Mucosa of descending colon (tissue), 3 donors: ENCODE data around the gene SUN2. TPM values are rescaled to one million over a fixed set of nuclear protein-coding genes. Genes with fewer than 3 reads are reported as not detected.

Experiments
- ATAC-seq: fragments of 200-7000 bp; cut with Tn5 transposase; one replicate; pipeline ENCODE4 v1.9.1; 2020; ENCODE audit warnings: mild to moderate bottlenecking, moderate library complexity
- DNase-seq, 3 donors: peaks; one replicate each; pipeline ENCODE4 v3.0.0-alpha.2; 2020
- H3K36me3 ChIP-seq: fragments of 200-600 bp; one replicate; pipeline ENCODE4 v1.8.0; 2021; ENCODE audit warnings: low read depth, mild to moderate bottlenecking
- H3K4me1 ChIP-seq: fragments of 200-600 bp; one replicate; pipeline ENCODE4 v1.8.0; 2021; ENCODE audit warnings: low read depth, mild to moderate bottlenecking
- H3K4me3 ChIP-seq: fragments of 200-600 bp; one replicate; pipeline ENCODE4 v1.8.0; 2021; ENCODE audit warnings: mild to moderate bottlenecking
- H3K9me3 ChIP-seq: fragments of 200-600 bp; one replicate; pipeline ENCODE4 v1.8.0; 2021; ENCODE audit warnings: mild to moderate bottlenecking
- intact Hi-C, 2 donors: fragments of 100-400 bp; cut with DNase I in 1 of 2; cut with micrococcal nuclease in 1 of 2; formaldehyde crosslinking; loops; one replicate each; pipeline versions ENCODE4 v1.11.0 to v1.11.1; 2022; cut with DNase I, micrococcal nuclease
- total RNA-seq, 3 donors: library from RNA; stranded (reverse); fragmentation: NEBNext Ultra II Directional in 2 of 3; extraction: Animal tissue kit (Norgen Biotek cat#: 25700) in 2 of 3; gene quantifications; one replicate each; pipeline versions ENCODE4 v1.2.1 to v1.2.4, GENCODE V29; 2021 to 2023
- TF ChIP-seq, protein P1 (sequence below): fragments of 200-600 bp; IDR thresholded peaks from one replicate; pipeline ENCODE4 v1.8.0; 2022; ENCODE audit warnings: antibody characterized with exemption, mild to moderate bottlenecking
- donor health status: DM: no; HTN: no; CAD: no; lungs with moderate emphysema.
- donor health status: DM: no; HTN: no; CAD: no.
- donor health status: DM: no; HTN: yes; CAD: no.

SUN2 gene
- total RNA-seq, 3 donors from 2014 or later: 130 to 235 (median 181) TPM

DNA sequence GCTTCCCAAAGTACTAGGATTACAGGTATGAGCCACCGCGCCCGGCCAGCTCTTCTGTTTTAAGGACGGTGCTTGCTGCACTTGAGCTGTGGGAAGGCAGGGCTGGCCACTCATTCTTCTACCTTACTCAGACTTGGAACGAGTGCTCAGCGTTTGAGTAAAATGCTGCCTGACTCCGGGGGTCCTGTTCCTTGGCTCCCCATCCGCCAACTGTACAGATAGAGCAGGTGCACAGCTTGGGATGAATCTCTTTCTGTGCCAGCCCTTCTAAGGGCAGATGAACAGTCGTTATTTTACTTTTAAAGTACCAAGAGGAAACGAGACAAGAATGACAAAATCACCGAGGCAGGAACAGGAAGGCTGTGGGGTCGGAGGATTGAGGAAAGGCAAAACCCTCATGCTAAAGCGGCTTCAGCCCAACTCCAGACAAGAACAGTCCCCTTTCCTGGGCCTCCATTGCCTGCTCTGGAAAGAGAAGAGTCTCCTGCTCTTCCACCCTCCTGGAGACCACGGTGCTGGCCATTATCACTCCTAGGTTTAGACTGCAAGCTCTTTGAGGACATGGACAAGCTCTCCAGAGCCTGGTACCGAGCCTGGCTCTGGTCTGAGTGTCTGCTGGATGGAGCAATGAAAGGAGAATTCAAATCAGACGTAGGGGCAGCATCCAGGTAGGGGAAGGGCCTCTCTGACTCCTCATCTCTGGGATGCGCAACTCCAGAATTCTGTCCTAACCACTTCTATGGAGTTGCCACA, 1.1 kb upstream of the SUN2 start:
- peaks cover 11% of the 10 kb centered on the region for H3K4me1 ChIP-seq
- peak in 1 of 3 donors; percentile 40 for DNase-seq
- intact Hi-C loops: no loop called here
- no peaks in the 10 kb centered on the region for H3K9me3 ChIP-seq
- no peak overlapping the region for H3K4me3 ChIP-seq
- H3K36me3 ChIP-seq: no peaks in the 10 kb centered on the region
- no peak for ATAC-seq
- TF ChIP-seq, protein P1, sequence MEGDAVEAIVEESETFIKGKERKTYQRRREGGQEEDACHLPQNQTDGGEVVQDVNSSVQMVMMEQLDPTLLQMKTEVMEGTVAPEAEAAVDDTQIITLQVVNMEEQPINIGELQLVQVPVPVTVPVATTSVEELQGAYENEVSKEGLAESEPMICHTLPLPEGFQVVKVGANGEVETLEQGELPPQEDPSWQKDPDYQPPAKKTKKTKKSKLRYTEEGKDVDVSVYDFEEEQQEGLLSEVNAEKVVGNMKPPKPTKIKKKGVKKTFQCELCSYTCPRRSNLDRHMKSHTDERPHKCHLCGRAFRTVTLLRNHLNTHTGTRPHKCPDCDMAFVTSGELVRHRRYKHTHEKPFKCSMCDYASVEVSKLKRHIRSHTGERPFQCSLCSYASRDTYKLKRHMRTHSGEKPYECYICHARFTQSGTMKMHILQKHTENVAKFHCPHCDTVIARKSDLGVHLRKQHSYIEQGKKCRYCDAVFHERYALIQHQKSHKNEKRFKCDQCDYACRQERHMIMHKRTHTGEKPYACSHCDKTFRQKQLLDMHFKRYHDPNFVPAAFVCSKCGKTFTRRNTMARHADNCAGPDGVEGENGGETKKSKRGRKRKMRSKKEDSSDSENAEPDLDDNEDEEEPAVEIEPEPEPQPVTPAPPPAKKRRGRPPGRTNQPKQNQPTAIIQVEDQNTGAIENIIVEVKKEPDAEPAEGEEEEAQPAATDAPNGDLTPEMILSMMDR: no peak

DNA sequence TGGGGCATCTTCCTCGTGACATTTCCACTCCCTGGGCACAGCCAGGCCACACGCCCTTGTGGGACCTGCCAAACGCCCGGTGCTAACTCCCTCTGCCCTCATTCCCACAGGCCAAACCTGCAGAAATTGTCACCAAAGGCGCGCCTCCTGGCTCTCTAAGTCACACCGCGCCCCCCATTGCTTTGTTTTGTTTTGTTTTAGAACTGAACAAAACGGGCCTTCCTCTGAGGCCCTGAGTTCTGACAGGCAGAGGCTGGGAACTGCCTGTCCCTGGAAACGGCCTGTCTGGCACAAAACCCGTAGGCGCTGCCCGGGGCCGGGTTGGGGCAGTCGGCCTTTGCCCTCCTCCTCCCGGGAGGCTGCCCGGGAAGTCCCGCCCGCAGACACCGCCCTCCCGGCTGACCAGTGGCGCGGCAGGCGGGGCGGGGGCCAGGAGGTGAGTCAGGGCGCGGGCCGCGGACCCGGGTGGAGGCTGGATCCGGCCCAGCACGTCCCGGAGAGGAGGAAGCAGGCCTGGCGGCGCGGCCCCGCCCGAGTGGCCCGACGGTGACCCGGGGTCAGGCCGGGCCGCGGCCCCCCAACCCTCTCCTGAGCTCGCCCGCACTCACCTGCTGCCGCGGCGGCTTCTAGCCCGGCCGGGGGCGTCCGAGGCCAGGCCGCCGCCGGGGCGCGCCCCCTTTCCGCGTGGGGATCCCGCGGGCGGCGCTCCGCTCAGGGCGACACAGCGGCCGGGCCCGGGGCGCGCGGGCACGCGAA, 465 bp downstream of the SUN2 start:
- peaks cover 9% of the 10 kb centered on the region for H3K36me3 ChIP-seq
- peak overlapping the region; percentile 72 for H3K4me3 ChIP-seq
- intact Hi-C loops: no loop called here
- DNase-seq (peak; percentile 91 to 97 (median 96)), ATAC-seq (peak; percentile 83)
- no peaks in the 10 kb centered on the region for H3K9me3 ChIP-seq
- H3K4me1 ChIP-seq: peaks cover 14% of the 10 kb centered on the region
- TF ChIP-seq, protein P1: no peak

DNA sequence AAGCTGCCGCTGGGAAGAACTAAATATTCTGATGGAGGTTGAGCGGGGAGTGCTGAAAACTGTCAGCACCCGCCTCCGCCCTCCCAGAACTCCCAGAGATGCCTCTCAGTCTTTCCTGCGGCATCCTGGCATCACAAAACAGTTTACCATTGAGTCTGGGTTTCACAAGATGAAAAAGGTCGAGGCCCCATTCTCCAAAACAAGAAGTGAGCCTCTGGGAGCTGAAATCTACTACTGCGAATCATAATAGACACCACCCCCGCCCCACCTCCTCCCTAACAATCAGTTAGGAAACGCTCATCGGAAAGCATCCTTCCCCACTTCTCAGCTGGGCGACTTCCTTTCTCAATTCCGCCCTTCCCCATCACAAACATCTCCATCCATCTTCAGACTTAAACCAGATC, 1.0 kb downstream of the SUN2 start:
- DNase-seq: peak in 1 of 3 donors; percentile 72
- ATAC-seq: peak; percentile 11
- TF ChIP-seq, protein P1: no peak
- no peaks in the 10 kb centered on the region for H3K9me3 ChIP-seq
- peaks cover 9% of the 10 kb centered on the region for H3K36me3 ChIP-seq
- H3K4me3 ChIP-seq: peak overlapping the region; percentile 72
- intact Hi-C loops: no loop called here
- peaks cover 14% of the 10 kb centered on the region for H3K4me1 ChIP-seq

DNA sequence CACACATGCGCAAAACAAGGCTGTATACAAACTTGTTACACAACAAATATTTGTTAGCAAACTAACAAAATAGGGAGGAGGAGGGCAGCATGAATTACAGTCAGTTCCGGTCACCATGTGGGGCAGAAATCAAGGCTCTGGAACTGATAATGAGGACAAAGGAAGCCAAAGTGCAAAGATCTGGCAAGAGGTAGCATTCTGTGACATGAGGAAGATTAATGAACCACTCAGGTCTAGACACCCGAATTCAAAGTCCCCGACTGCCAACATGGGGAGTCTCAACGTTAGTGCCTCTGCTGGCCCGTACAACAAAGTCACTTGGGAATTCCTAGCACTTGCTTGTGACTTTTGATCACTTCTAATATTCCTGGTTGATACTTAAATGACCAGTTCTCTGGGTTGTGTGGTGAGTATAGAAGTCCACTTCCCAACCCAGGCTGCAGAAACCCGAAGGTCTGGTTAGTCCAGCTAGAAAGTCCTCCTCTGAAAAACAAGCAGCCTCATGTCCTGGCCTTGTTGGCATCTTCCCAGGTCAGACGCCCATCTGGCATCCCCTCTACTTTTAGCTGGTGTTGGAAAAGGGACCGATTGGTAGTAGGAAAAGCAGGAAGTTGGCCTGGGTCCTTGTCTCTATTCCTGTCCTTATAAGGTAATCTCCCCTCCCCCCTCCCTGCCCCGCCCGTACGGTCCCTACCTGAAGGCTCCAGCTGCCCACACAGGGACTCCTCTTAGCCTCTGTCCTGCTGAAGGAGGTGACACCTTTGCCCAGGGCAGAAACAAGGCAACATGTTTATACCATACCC, 1.6 kb downstream of the SUN2 start:
- Histone ChIP-seq H3K4me1 (peaks cover 14% of the 10 kb centered on the region), H3K36me3 (peaks cover 10% of the 10 kb centered on the region), H3K9me3 (no peaks in the 10 kb centered on the region), H3K4me3 (no peak overlapping the region)
- intact Hi-C loops: no loop called here
- DNase-seq: peak; percentile 70 to 75 (median 72)
- TF ChIP-seq, protein P1: no peak
- peak; percentile 55 for ATAC-seq

DNA sequence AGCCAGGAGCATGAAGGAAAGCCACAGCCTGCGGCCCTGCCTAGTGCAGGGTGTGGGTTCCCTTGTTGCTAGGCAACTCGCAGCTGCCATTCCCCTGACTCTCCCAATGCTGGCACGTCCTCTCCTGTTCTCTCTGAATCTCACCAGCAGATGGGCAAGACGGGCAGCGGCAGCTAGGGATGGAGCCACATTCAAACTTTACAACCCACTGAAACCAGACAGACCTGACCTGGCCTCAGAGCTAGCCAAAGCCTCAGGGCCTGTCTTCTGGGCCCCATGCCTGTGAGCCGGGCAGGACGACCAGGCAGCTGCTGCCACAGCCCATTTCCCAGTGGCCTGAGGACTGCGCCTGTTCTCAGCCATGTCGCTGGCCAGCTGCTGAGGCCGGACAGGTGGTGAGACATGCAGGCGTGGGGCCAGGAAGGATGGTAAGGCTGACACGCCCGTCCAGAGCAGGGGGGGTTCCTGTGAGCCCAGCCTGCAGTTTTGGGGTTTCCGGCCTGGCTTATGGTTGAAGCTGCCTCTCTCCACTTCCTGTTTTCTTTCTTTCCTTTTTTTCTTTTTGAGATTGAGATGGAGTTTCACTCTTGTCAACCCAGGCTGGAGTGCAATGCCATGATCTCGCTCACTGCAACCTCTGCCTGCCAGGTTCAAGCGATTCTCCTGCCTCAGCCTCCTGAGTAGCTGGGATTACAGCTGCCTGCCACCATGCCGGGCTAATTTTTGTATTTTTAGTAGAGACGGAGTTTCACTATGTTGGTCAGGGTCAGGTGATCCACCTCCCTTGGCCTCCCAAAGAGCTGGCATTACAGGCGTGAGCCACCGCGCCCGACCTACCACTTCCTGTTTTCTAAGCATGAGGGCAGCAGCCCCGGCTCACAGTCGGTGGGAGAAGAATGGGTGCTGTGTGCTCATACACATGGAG, 4.1 kb downstream of the SUN2 start:
- DNase-seq: peak; percentile 68 to 90 (median 72)
- peak; percentile 14 for ATAC-seq
- TF ChIP-seq, protein P1: no peak
- no peak overlapping the region for H3K4me3 ChIP-seq
- H3K9me3 ChIP-seq: no peaks in the 10 kb centered on the region
- intact Hi-C loops: no loop called here
- H3K4me1 ChIP-seq: peaks cover 14% of the 10 kb centered on the region
- H3K36me3 ChIP-seq: peaks cover 13% of the 10 kb centered on the region
